PFSK-1 (cell line): ENCODE measurements around the gene FOLR3.

Source experiments
- POLR2AphosphoS5 ChIP-seq: IDR thresholded peaks from 2 replicates; pipeline ENCODE4 v1.6.1; 2012; ENCODE audit warnings: low read depth, mild to moderate bottlenecking, control low read depth, low read length, moderate library complexity
- REST ChIP-seq, 2 experiments: IDR thresholded peaks; 2 replicates each; pipeline versions ENCODE4 v1.6.1 to v1.8.0; 2011 to 2012; ENCODE audit warnings: low read depth in 2 of 2, low read length in 2 of 2, control low read depth in 1 of 2, inconsistent platforms in 1 of 2, mild to moderate bottlenecking in 1 of 2, moderate library complexity in 1 of 2; ENCODE audit not compliant: insufficient read depth in 1 of 2
- TAF1 ChIP-seq: IDR thresholded peaks from 2 replicates; pipeline ENCODE4 v1.6.1; 2012; ENCODE audit warnings: low read length, control low read depth, borderline replicate concordance; ENCODE audit not compliant: insufficient read depth

GRCh38 chr11:72116019-72116755 is 19.3 kb upstream of the FOLR3 start:
- TF ChIP-seq TAF1 (no peak), REST (IDR thresholded peaks at IDR 0.05; ENCODE audit: insufficient read depth in 1 of 2, low read depth in 2 of 2, low read length in 2 of 2) (no peak), POLR2AphosphoS5 (no peak)
